Mesenchymal stem cell (in vitro differentiated cells and primary cell): Measurements from ENCODE around the gene MPG.
A peak's percentile ranks its signal among the peaks of the same experiment; 100 is the strongest.

Experiments
- DNase-seq: peaks from one replicate; pipeline ENCODE4 v3.0.0-alpha.2; 2013
- H2AFZ ChIP-seq: one replicate; pipeline ENCODE4 v1.6.1; 2013; ENCODE audit warnings: low read depth, mild to moderate bottlenecking, control low read depth, inconsistent platforms, low read length, moderate library complexity
- H2AK5ac ChIP-seq: 2 replicates; pipeline ENCODE4 v1.6.1; 2013; ENCODE audit warnings: low read length, moderate library complexity, mild to moderate bottlenecking, inconsistent platforms; ENCODE audit not compliant: severe bottlenecking
- H2BK120ac ChIP-seq: one replicate; pipeline ENCODE4 v1.6.1; 2013; ENCODE audit warnings: low read depth, mild to moderate bottlenecking, inconsistent platforms, low read length, moderate library complexity
- H2BK12ac ChIP-seq, 2 experiments: one replicate each; pipeline ENCODE4 v1.6.1; 2013; ENCODE audit warnings: inconsistent platforms in 2 of 2, low read length in 2 of 2, mild to moderate bottlenecking in 2 of 2, moderate library complexity in 2 of 2, control low read depth in 1 of 2
- H2BK15ac ChIP-seq: one replicate; pipeline ENCODE4 v1.6.1; 2013; ENCODE audit warnings: mild to moderate bottlenecking, low read depth, inconsistent platforms; ENCODE audit not compliant: poor library complexity, severe bottlenecking
- H2BK5ac ChIP-seq: 2 replicates; pipeline ENCODE4 v1.6.1; 2013; ENCODE audit warnings: low read depth, mild to moderate bottlenecking, low read length, control low read depth, inconsistent platforms; ENCODE audit not compliant: poor library complexity, severe bottlenecking
- H3K14ac ChIP-seq, 2 experiments: one replicate each; pipeline ENCODE4 v1.6.1; 2013; ENCODE audit warnings: inconsistent platforms in 2 of 2, low read length in 2 of 2, control low read depth in 1 of 2, mild to moderate bottlenecking in 1 of 2, moderate library complexity in 1 of 2
- H3K18ac ChIP-seq, 2 experiments: one replicate each; pipeline ENCODE4 v1.6.1; 2013; ENCODE audit warnings: inconsistent platforms in 2 of 2, low read length in 2 of 2, control low read depth in 1 of 2, low read depth in 1 of 2, mild to moderate bottlenecking in 1 of 2
- H3K23ac ChIP-seq, 2 experiments: one replicate each; pipeline ENCODE4 v1.6.1; 2013; ENCODE audit warnings: inconsistent platforms in 2 of 2, low read length in 2 of 2, mild to moderate bottlenecking in 2 of 2, moderate library complexity in 2 of 2, control low read depth in 1 of 2
- H3K27ac ChIP-seq: 2 replicates; pipeline ENCODE4 v1.5.1; 2013; ENCODE audit warnings: mild to moderate bottlenecking, moderate library complexity, low read length, control low read depth, inconsistent platforms; ENCODE audit not compliant: poor library complexity, severe bottlenecking
- H3K27me3 ChIP-seq, 2 experiments: 2 replicates each; pipeline versions ENCODE4 v1.6.1 to v1.7.0; 2013; ENCODE audit warnings: low read length in 2 of 2, mild to moderate bottlenecking in 2 of 2, moderate library complexity in 2 of 2, control low read depth in 1 of 2, inconsistent platforms in 1 of 2; ENCODE audit not compliant: control insufficient read depth in 1 of 2, insufficient read depth in 1 of 2
- H3K36me3 ChIP-seq, 2 experiments: 2 replicates each; pipeline versions ENCODE4 v1.6.1 to v1.7.0; 2013; ENCODE audit warnings: low read length in 2 of 2, control low read depth in 1 of 2, inconsistent platforms in 1 of 2, low read depth in 1 of 2, mild to moderate bottlenecking in 1 of 2; ENCODE audit not compliant: insufficient read depth in 2 of 2, control insufficient read depth in 1 of 2
- H3K4ac ChIP-seq, 2 experiments: one replicate each; pipeline ENCODE4 v1.6.1; 2013; ENCODE audit warnings: inconsistent platforms in 2 of 2, low read length in 2 of 2, mild to moderate bottlenecking in 2 of 2, moderate library complexity in 2 of 2, control low read depth in 1 of 2, low read depth in 1 of 2
- H3K4me1 ChIP-seq: 2 replicates; pipeline ENCODE4 v1.6.1; 2013; ENCODE audit warnings: low read depth, low read length, control low read depth; ENCODE audit not compliant: control insufficient read depth, insufficient read depth
- H3K4me2 ChIP-seq: 2 replicates; pipeline ENCODE4 v1.6.1; 2013; ENCODE audit warnings: low read length, mild to moderate bottlenecking, inconsistent platforms; ENCODE audit not compliant: poor library complexity, severe bottlenecking
- H3K4me3 ChIP-seq, 2 experiments: 2 replicates each; pipeline versions ENCODE4 v1.5.1 to v1.7.0; 2013; ENCODE audit warnings: low read length in 2 of 2, mild to moderate bottlenecking in 2 of 2, control low read depth in 1 of 2, low read depth in 1 of 2; ENCODE audit not compliant: insufficient read depth in 1 of 2
- H3K79me1 ChIP-seq: replicated peaks from 2 replicates; pipeline ENCODE4 v1.6.1; 2013; ENCODE audit warnings: mild to moderate bottlenecking, control low read depth, low read length, inconsistent platforms; ENCODE audit not compliant: poor library complexity, severe bottlenecking
- H3K9ac ChIP-seq: 2 replicates; pipeline ENCODE4 v1.7.0; 2013; ENCODE audit warnings: mild to moderate bottlenecking, low read length, moderate library complexity
- H3K9me3 ChIP-seq: 2 replicates; pipeline ENCODE4 v1.7.0; 2013; ENCODE audit warnings: mild to moderate bottlenecking, low read length; ENCODE audit not compliant: control insufficient read depth
- H4K8ac ChIP-seq: one replicate; pipeline ENCODE4 v1.6.1; 2013; ENCODE audit warnings: inconsistent platforms, mild to moderate bottlenecking, low read length, moderate library complexity
- H4K91ac ChIP-seq: one replicate; pipeline ENCODE4 v1.6.1; 2013; ENCODE audit warnings: mild to moderate bottlenecking, low read length, inconsistent platforms
- WGBS: methylation state at CpG from one replicate; pipeline ENCODE4 v1.1.7; 2013; ENCODE audit warnings: mixed read lengths; 5-methylcytosine and 5-hydroxymethylcytosine counted together

Gene MPG

DNA sequence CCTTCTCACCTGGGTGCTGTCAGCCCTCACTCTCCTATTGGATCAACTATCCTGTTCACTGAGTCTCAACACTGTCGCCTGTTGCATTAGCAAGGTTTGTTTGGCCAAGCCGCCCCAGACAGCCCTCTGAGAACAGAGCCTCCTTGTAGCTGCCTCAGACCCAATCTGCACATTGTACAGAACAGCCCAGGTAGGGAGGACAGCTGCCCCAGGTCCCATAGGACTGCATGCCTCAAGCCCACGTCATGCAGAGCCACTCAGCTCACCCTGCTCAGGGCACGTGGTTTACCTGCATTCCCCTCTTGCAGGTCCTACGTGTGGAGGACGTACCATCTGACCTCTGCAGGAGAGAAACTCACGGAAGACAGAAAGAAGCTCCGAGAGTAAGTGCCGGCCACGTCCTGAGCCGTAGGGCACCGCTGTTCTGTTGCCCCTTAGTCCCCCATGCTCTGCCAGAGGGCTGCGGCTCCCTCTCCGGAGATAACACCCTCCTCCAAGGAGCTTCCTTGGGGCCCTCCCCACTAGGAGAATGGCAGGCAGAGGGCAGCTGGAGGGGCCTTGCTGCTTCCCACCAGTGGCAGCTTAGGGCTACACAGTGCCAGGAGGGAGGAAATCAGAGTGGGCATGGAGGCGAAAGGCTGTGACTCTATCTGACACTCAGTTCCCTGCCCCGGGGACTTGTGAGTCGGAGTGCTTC, 21.6 kb upstream of the MPG start:
- H2AK5ac ChIP-seq, result no peak overlapping the region
- peaks cover 15% of the 10 kb centered on the region for H3K79me1 ChIP-seq
- no peak overlapping the region for H2BK12ac ChIP-seq
- 96% methylated on average over 17 of the region's 17 CpGs for WGBS
- no peaks in the 10 kb centered on the region for H3K27me3 ChIP-seq
- no peak overlapping the region for H2BK15ac ChIP-seq
- no peak overlapping the region for H3K4ac ChIP-seq
- no peak overlapping the region for H4K91ac ChIP-seq
- peaks cover 61 to 62% of the 10 kb centered on the region in 2 experiments for H3K36me3 ChIP-seq
- H3K4me2 ChIP-seq, result no peak overlapping the region
- no peak overlapping the region for H3K27ac ChIP-seq
- no peak overlapping the region for H3K9ac ChIP-seq
- no peak overlapping the region for H3K14ac ChIP-seq
- H3K9me3 ChIP-seq, result no peaks in the 10 kb centered on the region
- DNase-seq, result no peak
- no peak overlapping the region for H3K4me3 ChIP-seq
- no peak overlapping the region for H2BK5ac ChIP-seq
- H3K4me1 ChIP-seq, result peaks cover 6% of the 10 kb centered on the region
- H4K8ac ChIP-seq, result no peak overlapping the region
- no peak overlapping the region for H3K18ac ChIP-seq
- H2AFZ ChIP-seq, result no peak overlapping the region
- no peak overlapping the region for H2BK120ac ChIP-seq
- no peak overlapping the region for H3K23ac ChIP-seq

DNA sequence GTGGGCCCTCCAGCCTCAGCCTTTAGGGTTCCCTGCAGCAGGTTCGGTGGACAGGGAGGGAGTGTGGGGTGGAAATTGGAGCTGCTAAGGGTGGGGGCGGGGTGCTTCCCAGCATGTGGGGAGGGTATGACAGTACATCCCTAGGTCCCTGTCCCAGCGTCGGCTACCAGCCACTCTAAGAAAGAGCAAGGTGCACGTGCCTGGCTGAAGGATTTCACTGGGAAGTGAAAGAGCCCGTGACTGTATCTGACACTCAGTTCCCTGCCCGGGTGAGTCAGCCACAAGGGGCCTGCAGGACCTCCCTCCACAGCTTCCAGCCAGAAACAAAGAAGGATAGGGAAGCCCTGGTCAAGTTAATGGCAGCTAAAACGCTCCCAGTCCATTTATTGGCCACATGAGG, 20.3 kb upstream of the MPG start:
- Histone ChIP-seq H3K9ac (peak overlapping the region; percentile 40), H3K9me3 (no peaks in the 10 kb centered on the region), H2BK15ac (no peak overlapping the region), H3K14ac (no peak overlapping the region), H3K27me3 (no peaks in the 10 kb centered on the region), H3K4me3 (no peak overlapping the region), H3K18ac (no peak overlapping the region), H4K91ac (no peak overlapping the region), H3K79me1 (peaks cover 18% of the 10 kb centered on the region), H2AFZ (no peak overlapping the region), H2AK5ac (no peak overlapping the region), H3K4me2 (no peak overlapping the region), H3K23ac (no peak overlapping the region), H2BK120ac (no peak overlapping the region), H4K8ac (no peak overlapping the region), H3K27ac (no peak overlapping the region), H2BK12ac (no peak overlapping the region), H2BK5ac (no peak overlapping the region), H3K4ac (no peak overlapping the region), H3K4me1 (peaks cover 6% of the 10 kb centered on the region), H3K36me3 (peaks cover 74 to 75% of the 10 kb centered on the region in 2 experiments)
- peak; percentile 48 for DNase-seq
- 55% methylated on average over 8 of the region's 8 CpGs for WGBS

DNA sequence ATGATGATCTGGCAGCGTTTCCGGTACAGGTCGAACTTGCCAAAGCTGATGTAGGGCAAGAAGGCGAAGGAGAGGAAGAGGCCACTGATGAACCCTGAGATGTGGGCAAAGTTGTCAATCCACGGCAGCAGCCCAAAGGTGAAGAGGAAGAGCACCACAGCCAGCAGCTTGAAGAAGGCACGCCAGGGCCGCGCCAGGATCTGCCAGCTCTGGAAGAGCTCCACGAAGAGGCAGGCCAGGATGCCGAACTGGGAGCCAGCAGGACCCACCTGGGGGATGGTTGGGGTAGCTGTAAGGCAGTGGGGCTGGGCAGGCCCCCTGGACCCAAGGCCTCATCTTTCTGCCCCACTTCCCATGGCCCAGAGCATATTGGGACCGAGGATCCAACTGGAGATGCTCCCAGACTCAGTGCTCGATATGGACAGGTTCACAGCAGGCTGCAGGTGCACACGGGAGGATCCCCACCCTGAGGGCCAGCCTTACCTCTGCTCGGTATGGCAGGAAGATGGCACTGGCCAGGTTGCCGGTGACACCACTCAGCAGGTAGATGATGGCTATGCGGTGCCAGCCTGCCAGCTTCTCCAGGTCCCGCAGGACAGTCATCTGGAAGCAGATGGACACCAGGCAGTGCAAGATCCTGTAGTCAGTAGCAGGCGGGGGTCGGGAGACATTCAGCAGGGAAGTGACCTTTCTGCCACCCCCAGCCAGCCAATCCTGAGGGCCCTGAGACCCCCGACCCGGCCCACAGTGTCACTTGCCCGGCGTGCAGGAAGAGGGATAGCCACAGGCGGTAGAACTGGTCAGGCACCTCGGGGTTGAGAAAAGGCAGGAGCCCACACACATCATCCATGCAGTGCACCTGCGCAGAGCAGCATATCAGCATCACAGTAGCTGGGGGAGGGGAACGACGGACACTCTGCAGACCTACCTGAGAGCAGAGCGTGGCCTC, 19.3 kb upstream of the MPG start:
- Histone ChIP-seq H2AFZ (no peak overlapping the region), H3K36me3 (peaks cover 85% of the 10 kb centered on the region in 2 experiments), H3K4me2 (no peak overlapping the region), H2BK15ac (no peak overlapping the region), H3K18ac (no peak overlapping the region), H2AK5ac (no peak overlapping the region), H2BK120ac (no peak overlapping the region), H2BK12ac (no peak overlapping the region), H3K4me1 (peaks cover 5% of the 10 kb centered on the region), H2BK5ac (no peak overlapping the region), H3K4ac (no peak overlapping the region), H3K9ac (no peak overlapping the region), H3K14ac (no peak overlapping the region), H3K4me3 (no peak overlapping the region), H3K27me3 (no peaks in the 10 kb centered on the region), H3K79me1 (peaks cover 21% of the 10 kb centered on the region), H3K23ac (no peak overlapping the region), H4K8ac (peak overlapping the region; percentile 3), H4K91ac (no peak overlapping the region), H3K27ac (no peak overlapping the region), H3K9me3 (no peaks in the 10 kb centered on the region)
- DNase-seq, result no peak
- WGBS, result 95% methylated on average over 29 of the region's 29 CpGs

DNA sequence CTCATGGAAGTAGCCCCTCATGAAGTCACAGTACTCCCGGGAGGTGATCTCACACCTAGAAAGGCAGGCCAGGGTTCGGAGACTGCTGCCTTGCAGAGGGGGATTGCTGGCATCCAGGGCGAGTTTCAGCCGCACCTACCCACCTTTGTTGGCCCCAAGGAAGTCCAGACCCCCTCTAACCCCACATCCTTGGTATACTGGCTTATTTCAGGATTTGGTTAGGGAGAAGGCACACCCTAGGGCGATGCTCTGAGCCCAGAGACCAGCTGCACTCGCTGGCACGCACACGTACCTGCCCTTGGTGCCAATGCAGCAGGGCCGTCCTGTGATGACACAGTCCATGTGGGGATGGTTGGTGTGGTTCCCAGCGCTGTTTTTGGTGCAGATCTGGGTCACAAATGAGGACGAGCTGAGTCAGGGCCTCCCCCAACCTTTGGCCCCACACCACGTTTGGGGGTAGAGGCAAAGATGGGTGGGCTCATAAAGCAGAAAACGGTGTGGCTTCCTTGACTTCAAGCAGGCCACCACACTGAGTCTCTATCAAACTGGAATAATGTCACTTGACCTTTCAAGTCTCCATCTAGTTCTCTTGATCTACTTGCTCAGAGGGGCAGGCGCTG, 18.5 kb upstream of the MPG start:
- no peak overlapping the region for H3K4ac ChIP-seq
- no peak overlapping the region for H4K91ac ChIP-seq
- H2BK120ac ChIP-seq, result no peak overlapping the region
- no peak overlapping the region for H3K9ac ChIP-seq
- H2AK5ac ChIP-seq, result no peak overlapping the region
- H3K9me3 ChIP-seq, result no peaks in the 10 kb centered on the region
- 93% methylated on average over 12 of the region's 14 CpGs for WGBS
- H3K36me3 ChIP-seq, result peaks cover 93% of the 10 kb centered on the region in 2 experiments
- peaks cover 2% of the 10 kb centered on the region for H3K4me1 ChIP-seq
- no peak overlapping the region for H2AFZ ChIP-seq
- H2BK5ac ChIP-seq, result no peak overlapping the region
- H3K27me3 ChIP-seq, result no peaks in the 10 kb centered on the region
- peaks cover 26% of the 10 kb centered on the region for H3K79me1 ChIP-seq
- DNase-seq, result no peak
- no peak overlapping the region for H2BK15ac ChIP-seq
- H3K4me3 ChIP-seq, result no peak overlapping the region
- no peak overlapping the region for H3K4me2 ChIP-seq
- no peak overlapping the region for H3K27ac ChIP-seq
- H3K23ac ChIP-seq, result no peak overlapping the region
- no peak overlapping the region for H4K8ac ChIP-seq
- no peak overlapping the region for H3K14ac ChIP-seq
- H2BK12ac ChIP-seq, result no peak overlapping the region
- H3K18ac ChIP-seq, result no peak overlapping the region
